Breast epithelium (tissue), 3 donors: ENCODE results near the gene SLC15A3.

Experiments
- POLR2A ChIP-seq: fragments of 450-650 bp; IDR thresholded peaks from one replicate; pipeline ENCODE4 v1.6.1; 2016; ENCODE audit warnings: antibody characterized with exemption, mild to moderate bottlenecking, moderate library complexity
- POLR2AphosphoS5 ChIP-seq, 3 donors: sonication (generic); formaldehyde crosslinking; IDR thresholded peaks; one replicate each; pipeline ENCODE4 v1.6.1; 2017; ENCODE audit warnings: antibody characterized with exemption in 3 of 3
- TF ChIP-seq, protein P1 (sequence below), 3 donors: fragments of 450-650 bp; IDR thresholded peaks; one replicate each; pipeline ENCODE4 v1.5.1; 2016 to 2017; ENCODE audit warnings: antibody characterized with exemption in 3 of 3, mild to moderate bottlenecking in 3 of 3, moderate library complexity in 3 of 3

DNA sequence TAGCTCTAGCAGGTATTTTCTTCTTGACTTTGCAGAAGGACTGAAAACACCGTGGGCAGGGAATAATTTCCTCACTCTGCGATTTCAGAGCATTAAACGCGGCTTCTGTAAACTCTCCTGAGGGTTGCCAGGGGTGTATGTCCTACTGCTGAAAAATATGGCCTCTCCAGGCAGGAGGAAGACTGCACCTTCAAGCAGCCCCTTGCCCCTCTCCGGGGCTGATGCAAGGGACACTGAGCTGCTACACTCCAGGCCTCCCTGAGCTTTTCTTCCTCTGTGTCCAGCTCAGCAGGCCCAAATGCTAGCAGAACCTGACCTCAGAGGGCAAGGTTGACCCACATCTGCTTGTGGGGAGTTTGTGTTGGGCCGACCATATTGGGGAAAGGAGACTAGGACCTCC, 21.7 kb upstream of the SLC15A3 start:
- TF ChIP-seq, protein P1, sequence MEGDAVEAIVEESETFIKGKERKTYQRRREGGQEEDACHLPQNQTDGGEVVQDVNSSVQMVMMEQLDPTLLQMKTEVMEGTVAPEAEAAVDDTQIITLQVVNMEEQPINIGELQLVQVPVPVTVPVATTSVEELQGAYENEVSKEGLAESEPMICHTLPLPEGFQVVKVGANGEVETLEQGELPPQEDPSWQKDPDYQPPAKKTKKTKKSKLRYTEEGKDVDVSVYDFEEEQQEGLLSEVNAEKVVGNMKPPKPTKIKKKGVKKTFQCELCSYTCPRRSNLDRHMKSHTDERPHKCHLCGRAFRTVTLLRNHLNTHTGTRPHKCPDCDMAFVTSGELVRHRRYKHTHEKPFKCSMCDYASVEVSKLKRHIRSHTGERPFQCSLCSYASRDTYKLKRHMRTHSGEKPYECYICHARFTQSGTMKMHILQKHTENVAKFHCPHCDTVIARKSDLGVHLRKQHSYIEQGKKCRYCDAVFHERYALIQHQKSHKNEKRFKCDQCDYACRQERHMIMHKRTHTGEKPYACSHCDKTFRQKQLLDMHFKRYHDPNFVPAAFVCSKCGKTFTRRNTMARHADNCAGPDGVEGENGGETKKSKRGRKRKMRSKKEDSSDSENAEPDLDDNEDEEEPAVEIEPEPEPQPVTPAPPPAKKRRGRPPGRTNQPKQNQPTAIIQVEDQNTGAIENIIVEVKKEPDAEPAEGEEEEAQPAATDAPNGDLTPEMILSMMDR (IDR thresholded peaks at IDR 0.05): no peak
- TF ChIP-seq POLR2A (no peak), POLR2AphosphoS5 (IDR thresholded peaks at IDR 0.05) (no peak)
